IMR-90 (cell line): ENCODE results near the gene AFDN.

Experiments
- MAZ ChIP-seq: IDR thresholded peaks from 2 replicates; pipeline ENCODE4 v1.6.1; 2012; ENCODE audit warnings: low read depth, mild to moderate bottlenecking, low read length, improper control_type of control experiment, moderate library complexity, borderline replicate concordance
- POLR2A ChIP-seq: IDR thresholded peaks from 2 replicates; pipeline ENCODE4 v1.6.1; 2012; ENCODE audit warnings: mild to moderate bottlenecking, low read depth, low read length
- SMC3 ChIP-seq: fragments of 150-350 bp; IDR thresholded peaks from 2 replicates; pipeline ENCODE4 v1.6.1; 2016; ENCODE audit warnings: low read depth, mild to moderate bottlenecking, antibody characterized with exemption, low read length, moderate library complexity

GRCh38 chr6:167970230-167970629, 143.5 kb downstream of the AFDN start:
- no peak for TF ChIP-seq POLR2A
- TF ChIP-seq MAZ: no peak
- TF ChIP-seq SMC3: no peak
